ENCODE data around the gene TSEN34.
"Not testable (repeated sequence)": the region's sequence is repeated elsewhere in the genome, so short reads cannot be mapped to it uniquely, and the experiment has no call there.

Gene TSEN34

DNA sequence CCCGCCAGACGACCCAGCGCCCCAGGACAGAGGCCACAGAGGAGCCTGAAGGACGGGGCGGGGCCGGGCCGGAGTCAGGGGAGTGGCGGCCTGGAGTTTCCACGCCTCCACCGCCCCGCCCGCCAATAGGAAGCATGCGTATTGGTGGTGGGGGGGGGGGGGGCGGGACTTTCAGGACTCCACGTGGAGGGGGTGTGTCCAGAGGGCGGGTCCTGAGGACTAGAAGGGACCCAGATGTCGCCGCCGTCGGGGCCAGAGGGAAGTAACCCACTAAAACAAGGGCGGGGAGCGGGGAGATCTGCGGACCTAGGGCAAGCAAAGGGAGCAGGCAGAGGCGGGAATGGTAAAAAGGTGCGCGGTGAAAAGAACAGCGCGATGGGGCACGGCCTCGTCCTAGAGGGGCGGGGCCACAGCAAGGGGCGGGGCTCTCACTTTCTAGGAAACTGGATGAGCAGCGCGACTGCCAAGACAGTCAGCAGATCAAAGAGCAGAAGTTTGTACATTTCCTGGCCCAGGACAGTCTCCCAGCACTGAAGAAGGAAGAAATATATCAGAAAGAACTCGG, 28.8 kb upstream of the TSEN34 start:
- no peak for DNase-seq

DNA sequence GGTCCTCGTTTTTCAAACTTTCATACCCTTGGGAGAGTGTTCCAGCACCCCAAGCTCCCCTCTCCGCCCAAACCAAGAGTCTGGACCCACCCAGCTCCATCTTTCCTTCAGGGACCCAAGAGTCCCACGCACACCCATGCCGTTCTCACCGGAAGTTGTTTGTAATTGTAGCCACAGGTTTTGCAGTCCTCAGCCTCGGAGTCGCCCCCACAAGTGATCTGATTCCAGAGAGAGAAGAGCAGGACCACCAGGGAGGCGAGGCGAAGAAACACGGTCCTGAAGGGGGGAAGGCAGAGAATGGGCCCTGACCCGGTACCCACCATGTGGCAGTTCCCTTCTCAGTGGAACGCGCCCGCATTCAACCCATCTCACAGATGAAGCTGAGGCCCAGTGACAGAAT, 28.2 kb upstream of the TSEN34 start:
- DNase-seq, result no peak

DNA sequence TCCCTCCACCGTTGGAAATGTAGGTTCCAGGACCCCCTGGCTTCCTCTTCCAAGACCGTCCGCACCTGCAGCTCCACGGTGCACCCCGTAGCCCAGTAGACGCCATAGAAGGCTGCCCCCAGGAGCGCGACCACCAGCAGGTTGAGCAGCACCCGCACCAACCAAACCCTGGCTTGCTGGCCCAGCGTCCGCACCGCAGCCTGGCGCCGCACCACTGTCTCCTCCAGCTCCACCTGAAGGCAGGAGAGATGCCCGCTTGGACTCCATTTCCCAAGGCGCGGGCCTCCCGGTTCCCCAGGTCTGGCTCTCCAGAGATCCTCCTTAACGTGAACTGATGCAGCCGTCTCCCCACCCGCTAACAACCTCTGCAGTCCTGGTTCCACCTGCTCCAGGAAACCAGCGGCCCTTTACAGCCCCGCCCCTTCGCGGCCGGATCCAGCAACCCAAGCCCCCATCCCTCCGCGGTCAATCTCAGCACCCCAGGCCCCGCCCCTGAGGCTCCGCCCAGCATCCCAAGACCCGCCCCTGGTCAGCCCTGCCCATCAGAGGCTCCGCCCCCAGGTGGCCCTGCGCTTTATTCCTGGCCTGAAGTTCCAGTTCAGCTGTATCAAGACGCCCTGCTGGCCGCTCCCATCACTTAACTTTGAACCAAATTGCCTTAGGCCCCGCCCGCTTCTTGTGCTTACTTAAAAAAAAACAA, 26.6 kb upstream of the TSEN34 start:
- DNase-seq, result no peak

DNA sequence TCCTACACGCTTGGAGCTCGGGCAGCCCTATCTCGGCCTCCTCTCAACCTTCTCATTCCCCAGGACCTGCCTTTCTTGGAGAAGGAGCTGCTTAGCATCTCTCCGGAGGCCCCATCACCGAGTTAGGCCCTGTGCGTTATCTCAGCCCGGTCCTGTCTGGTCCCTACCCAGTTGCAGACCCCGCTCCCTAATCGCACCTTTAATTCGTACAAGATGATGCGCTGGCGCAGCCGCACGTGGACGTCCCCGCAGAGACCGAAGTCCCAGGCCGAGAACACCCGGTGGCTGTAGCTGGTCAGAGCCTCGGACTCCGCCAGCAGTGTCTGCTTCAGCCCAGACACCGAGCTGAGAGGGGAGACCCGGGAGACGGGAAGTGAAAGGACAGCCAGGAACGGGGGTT, 25.9 kb upstream of the TSEN34 start:
- DNase-seq, result no peak

DNA sequence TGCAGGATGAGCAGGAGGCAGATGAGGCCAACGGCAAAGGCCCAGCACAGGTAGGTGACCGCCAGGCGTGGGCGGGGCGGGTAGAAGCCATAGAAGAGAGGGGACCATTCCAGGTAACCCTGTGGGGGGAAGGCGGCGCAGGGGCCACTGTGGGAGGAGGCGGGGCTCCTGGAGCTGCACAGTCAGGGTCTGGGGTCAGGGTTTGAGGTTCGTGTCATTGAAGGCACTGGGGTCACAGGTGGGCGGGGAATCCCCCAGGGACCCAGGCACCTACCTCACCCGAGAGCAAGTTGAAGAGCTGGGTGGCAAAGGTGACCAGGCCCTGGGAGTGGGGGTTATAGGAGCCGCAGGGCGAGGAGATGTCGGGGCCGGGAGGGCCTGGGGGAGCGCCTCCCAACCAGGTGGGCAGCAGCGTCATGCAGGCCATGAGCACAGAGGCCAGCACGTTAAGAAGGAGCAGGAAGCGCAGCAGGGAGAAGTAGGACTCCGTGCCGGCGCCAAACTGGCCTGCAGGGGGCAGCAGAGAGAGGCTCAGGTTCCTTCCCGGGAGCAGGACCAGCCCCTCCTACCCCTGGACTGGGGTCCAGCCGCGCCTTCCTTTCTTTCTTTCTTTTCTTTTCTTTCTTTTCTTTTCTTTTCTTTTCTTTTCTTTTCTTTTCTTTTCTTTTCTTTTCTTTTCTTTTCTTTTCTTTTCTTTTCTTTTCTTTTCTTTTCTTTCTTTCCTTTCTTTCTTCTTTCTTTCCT, 22.8 kb upstream of the TSEN34 start:
- peak; percentile 62 for DNase-seq

DNA sequence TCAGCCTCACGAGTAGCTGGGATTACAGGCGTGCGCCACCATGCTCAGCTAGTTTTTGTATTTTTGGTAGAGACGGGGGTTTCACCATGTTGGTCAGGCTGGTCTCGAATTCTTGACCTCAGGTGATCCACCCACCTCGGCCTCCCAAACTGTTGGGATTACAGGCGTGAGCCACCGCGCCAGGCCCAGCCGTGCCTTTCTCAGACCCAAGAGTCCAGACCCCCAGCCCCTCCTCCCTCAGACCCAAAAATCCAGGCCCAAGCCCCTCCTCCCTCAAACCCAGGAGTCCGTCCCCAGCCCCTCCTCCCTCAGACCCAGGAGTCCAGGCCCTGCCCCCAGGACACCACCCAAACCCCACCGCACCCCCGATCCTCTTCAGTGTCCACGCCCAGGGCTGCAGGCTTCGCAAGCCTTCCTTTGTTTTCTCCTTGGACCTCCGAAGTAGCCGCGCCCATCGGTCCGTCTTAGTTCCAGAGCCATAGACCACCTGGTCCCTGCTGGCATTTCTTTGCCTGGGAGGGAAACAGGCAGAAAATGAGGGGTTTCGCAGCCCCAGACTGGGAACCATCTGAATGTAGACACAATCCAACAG, 21.9 kb upstream of the TSEN34 start:
- no peak for DNase-seq

DNA sequence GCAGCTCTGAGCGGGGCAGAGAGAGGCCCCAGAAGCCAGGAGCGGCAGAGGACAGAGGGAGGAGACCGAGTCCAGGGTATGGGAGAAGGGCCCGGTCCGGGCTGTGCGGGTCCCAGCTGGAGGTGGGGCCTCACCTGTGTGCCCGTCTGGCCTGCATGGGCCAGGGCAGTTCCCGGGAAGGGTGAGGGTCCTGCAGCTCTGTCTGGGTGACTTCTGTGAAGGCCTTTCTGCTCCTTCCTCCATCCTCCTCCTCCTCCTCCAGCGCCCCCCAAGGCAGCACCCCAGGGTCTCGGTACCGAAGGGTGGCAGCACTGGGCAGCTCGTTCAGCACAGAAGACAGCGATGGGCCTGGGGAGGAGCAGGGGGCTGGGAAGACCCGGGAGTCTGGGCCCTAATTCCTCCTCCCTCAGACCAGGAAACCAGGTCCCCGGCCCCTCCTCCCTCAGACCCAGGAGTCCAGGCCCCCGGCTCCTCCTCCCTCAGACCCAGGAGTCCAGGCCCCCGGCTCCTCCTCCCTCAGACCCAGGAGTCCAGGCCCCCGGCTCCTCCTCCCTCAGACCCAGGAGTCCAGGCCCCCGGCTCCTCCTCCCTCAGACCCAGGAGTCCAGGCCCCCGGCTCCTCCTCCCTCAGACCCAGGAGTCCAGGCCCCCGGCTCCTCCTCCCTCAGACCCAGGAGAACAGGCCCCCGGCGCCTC, 19.2 kb upstream of the TSEN34 start:
- not testable (repeated sequence) for DNase-seq

DNA sequence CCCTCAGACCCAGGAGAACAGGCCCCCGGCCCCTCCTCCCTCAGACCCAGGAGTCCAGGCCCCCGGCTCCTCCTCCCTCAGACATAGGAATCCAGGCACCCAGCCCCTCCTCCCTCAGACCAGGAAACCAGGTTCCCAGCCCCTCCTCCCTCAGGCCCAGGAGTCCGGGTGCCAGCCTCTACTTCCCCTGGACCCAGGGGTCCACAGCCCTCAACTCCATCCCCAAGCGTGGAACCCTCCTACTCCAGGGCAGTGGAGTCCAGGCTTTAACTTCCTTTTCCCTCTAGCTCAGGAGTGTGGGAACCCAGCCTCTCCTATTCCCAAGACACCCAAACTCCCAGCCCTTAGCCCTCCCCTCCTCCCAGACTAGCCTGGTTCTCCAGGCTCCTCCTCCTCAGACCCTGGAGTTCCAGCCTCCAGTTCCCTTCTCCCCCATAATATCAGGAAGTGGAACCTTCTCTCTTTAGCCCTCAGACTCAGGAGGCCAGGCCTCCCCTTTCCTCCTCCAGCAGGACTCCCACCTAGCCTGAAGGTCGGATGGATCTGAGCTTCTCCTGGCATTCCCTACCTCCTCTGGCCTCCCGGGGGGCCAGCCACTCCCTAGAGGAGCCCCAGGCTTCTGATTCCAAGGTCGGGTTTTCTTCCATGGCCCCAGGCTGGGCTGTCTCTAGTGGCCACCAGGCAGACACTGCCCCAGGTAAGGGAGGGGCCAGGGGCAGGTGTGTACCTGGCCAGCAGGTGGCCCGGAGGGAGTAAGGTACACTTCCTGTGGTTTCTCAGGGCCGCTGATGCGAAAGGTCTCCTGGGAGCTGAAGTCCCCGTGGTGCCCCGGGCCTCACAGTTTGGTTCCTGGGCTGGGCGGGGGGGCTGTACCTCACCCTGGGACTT, 18.4 kb upstream of the TSEN34 start, which contains the start of gene TMC4:
TMC4 (minus strand) TSS at position 690 of the 888 bp plus-strand sequence; CDS start at position 647, 43 bp downstream.
- DNase-seq, result no peak

DNA sequence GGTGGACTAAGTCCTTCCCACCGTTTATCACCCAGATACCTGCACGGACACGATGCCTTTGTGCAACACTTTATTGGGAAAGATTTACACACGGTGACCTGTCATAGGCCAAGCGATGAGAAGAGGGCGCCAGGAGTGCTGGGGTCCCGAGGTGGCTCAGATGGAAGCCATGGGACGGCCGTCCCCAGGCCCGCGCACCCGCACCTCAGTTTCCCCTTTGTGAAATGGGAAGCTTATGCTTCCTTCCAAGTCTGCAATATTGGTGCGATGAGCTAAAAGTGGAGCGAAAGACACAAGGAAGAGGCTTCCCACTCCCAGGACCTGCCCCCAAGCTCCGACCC, 17.8 kb upstream of the TSEN34 start:
- no peak for DNase-seq

DNA sequence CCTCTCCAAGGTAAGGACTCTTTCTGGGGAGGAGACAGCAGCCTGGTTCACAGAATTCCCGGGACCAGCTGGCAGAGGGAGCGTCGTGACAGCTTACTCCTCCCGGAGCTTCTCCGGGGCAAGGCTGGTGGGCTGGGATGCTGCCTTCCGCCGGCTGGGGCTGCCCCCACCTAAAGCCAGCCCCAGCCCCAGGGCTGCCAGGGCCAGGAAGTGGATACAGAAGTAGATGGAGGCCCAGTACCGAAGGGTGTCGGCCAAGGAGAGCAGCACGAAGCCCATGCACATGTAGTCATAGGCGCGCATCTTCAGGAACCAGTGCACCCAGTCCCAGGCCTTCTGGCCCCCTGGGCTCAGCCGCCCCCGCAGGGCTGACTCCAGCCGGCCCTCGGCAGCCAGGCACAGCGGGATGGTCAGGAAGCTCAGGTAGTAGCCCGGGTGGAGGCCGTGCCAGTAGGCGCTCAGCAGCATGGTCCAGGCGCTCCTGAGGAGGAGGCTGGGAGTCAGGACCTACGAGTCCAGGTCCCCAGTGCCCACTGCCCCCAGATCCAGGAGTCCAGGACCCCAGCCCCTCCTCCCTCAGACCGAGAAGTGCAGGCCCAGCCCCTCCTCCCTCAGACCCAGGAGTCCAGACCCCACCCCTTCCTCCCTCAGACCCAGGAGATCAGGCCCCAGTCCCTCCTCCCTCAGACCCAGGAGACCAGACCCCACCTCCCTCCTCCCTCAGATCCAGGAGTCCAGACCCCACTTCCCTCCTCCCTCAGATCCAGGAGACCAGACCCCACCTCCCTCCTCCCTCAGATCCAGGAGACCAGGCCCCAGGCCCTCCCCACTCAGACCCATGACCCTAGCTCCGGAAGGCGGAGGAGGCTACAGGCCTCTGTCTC, 16.9 kb upstream of the TSEN34 start:
- no peak for DNase-seq

DNA sequence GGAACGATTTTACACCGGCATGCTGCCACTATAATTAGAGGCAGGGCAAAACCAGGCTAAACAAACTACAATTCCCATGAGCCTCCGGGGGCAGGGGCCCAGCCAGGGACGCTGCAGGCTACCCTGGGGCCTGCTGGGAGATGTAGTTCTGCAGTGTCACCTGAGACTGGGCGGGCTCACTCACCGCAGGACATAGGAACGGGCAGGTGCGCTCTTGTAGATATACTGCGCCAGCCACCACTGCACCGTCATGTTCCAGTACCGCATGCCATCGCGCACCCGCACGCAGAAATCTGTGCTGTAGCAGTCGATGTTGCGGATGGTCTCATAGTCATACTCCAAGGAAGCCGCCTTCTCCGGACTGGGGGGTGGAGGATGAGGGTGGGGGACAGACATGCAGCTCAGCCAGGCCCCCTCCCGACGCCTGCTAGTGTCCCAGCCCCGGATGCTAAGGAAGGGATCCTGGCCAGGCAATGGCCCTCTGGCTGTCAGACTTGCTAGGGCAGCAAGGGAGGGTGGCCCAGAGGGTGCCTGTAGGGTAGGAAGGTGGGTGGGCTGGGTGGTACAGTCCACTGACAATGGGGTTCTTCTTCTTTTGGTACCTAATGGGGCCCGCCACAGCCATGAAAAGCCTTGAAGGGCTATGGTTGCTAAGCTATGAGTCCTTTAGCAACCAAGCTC, 12.4 kb upstream of the TSEN34 start:
- DNase-seq, result peak; percentile 13

DNA sequence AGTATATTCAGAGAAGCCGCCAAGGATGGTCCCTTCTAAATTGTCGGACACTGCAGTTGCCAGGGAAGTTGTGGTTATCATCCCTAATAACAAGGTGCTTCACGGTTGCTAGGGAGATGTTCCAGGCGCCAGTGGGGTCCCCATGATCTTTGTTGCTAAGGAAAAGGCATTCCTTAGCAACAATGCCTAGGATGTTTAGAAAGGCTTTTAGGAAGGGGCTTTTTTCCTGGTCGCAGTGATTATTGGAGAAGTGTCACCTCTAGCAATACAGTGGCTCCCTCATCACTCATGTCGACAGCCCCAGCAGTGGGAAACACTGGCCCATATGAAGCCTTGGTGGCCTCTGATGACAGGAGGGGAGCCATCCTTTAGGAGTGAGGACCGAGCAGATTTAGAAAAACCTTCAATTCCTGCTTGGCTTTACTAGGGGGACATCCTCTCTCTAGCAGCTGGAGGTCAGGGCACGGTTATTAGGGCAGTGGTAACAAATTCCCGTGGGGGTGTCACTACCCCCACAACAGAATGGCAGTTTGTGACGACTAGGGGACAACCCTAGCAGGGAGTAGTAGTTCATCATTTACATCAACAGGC, 11.8 kb upstream of the TSEN34 start:
- DNase-seq, result no peak

DNA sequence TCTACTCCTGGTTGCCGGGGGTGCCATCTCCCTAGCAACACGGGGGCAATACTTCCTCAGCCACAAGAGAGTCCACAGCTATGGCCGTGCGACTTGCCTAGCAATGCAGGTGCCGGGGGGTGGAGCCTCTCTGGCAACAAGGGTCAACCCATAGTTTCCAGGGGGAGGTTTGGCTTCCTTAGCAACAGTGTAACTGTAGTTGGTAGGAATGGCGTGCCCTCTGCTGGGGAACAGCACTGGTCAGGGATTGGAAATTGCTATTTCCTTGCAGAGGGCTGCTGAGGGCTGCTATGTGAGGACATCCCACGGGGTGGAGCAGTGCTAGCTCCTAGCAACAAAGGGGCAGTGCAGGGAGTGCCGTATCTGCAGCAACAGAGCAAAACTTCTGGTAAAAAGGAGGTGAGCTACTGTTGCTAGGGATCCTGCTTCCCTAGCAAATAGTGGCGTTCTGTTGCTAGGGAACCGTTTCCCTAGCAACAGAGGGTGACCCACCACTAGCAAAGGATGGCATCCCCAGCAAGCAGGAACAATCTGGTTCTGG, 11.1 kb upstream of the TSEN34 start:
- DNase-seq, result no peak

DNA sequence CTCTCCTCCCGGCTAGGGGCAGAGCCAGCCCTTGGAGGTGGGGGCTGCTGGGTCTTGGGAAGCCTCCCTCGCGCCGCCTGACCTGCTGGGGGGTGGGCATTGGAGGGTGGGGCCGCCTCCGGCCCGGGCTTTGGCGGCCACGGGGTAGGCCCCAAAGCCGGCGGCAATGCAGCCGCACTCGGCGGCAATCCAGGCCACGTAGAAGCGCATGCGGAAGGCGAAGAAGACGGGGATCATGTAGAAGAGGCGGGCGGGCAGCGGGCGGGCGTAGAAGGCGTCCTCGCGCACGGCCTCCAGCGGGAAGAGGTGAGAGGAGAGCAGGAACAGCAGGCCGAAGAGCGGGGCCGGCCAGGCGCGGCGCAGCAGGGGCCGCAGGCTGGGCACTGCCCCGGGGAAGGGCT, 10.4 kb upstream of the TSEN34 start:
- DNase-seq, result no peak

DNA sequence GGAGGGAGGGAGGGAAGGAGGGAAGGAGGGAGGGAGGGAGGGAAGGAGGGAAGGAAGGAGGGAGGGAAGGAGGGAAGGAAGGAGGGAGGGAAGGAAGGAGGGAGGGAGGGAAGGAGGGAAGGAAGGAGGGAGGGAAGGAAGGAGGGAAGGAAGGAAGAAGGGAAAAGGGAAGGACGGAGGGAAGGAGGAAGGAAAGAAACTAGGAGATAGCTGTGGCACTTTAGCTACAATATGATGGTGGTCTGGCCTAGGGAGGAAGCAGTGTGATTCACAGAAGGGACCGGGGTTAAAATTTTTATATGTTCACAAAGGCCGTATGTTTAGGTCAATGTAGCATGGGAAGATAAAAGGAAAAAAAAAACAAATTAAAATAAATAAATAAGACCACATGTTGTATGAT, 9.2 kb upstream of the TSEN34 start:
- not testable (repeated sequence) for DNase-seq

DNA sequence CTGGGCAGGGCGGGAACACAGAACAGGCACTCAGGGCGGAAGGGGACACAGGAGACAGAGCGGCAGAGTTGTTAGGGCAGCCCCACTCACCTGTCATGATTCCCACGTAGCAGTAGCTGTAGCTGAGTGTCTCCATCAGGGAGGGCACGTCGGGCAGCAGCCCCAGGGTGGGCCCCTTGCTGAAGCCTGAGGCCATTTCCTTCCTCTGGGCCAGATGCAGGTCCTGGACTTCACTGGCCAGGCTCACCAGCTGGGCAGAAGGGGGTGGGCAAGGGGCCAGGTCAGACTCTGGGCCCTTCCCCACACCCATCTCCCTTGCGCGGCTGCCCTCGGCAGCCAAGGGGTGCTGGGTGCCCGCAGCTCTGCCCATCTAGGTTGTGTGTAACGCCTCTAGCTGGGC, 7.7 kb upstream of the TSEN34 start:
- DNase-seq, result no peak

DNA sequence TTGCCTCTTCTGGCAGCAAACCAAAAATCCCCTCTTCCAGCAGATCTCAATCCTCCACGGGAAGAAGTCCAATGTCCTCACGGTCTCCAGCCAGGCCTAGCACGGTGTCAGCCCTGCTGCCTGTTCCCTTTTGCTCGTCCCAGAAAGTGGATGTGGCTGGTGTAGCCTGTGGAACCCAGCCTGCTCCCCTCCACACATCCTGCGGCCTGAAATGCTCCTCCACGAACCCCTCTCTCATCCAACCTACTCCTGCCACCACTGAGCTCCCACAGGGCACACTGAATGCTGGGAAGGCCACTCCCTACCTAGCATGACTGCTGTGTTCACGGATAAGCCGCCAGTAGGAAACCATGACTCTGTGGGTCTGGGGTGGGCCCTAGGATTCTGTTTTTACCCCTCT, 4.8 kb upstream of the TSEN34 start:
- no peak for DNase-seq

DNA sequence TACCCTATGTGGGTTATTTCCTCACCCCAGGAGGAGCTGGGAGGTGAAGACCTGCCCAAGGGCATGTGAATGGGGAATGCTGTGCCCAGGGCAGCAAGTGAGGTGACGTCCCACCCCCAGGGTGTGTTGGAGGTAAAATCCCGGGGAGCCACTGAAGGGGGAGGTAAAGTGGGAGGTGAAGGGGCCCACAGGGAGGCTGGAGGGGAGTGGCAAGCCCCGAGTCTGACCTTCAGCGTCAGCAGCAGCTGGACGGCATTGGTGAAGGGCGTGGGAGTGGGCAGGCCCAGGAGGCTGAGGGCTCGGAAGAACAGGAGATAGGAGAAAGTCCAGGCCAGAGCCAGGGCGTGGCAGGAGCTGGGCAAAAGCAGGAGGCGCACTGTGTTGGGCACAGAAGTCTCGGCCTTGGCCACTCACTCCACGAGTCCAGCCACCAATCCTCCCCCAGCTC, 4.2 kb upstream of the TSEN34 start:
- DNase-seq, result no peak

DNA sequence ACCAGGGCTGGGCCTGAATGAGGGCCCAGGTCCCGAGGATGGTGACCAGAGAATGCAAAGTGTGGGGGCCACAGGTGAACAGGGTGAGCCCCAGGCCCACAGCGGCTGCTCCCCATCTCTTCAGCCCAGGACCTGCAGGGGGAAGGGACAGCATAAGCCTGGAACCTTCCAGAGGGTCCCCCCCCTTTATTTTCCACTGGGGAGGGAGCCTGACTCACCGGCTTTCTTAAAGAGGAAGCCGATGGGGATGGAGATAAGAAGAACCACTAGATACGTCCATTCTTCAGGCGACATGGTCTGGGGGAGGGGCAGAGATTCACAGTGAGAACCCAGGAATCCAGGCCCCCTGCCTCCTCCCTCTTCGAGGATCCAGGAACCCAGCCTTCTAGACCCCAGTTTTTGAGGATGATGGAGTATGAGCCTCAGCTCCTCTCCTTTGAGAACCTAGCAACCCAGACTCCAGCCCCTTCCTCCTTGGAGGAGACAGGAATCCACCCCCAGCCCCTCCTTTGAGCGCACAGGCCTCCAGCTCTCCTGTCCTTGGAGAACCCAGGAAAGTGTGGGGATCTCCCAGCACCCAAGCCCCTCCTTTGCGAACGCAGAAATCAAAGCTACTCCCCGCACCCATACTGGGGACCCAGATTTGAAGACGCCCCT, 2.8 kb upstream of the TSEN34 start:
- no peak for DNase-seq
